CD8-positive, alpha-beta memory T cell (primary cell): ENCODE measurements around the gene LMO7. TPM values are rescaled to one million over a fixed set of nuclear protein-coding genes. Genes with fewer than 3 reads are reported as not detected.

ENCODE experiments used
- CTCF ChIA-PET: fragments of 350-600 bp; sonication (Branson Sonifier 250); formaldehyde crosslinking; loops from one replicate; lab custom pipeline; 2021; ENCODE audit warnings: antibody characterized with exemption; lab: Charles Lee
- POLR2A ChIA-PET: fragments of 350-600 bp; sonication (Branson Sonifier 250); formaldehyde crosslinking; loops from one replicate; lab custom pipeline; 2021; ENCODE audit warnings: antibody characterized with exemption; lab: Charles Lee
- DNase-seq, 5 donors: peaks; one replicate each; pipeline versions ENCODE4 v3.0.0 to v3.0.0-alpha.2; 2020 to 2022; ENCODE audit warnings: mixed read lengths in 1 of 5
- H3K27ac ChIP-seq: one replicate; pipeline ENCODE4 v1.7.0; 2013; ENCODE audit warnings: low read depth, mild to moderate bottlenecking, low read length, moderate library complexity
- H3K27me3 ChIP-seq: 2 replicates; pipeline ENCODE4 v1.7.0; 2013; ENCODE audit warnings: low read length, mild to moderate bottlenecking; ENCODE audit not compliant: insufficient read depth, poor library complexity, severe bottlenecking
- H3K36me3 ChIP-seq: 2 replicates; pipeline ENCODE4 v1.7.0; 2013; ENCODE audit warnings: mild to moderate bottlenecking, low read length, moderate library complexity; ENCODE audit not compliant: insufficient read depth
- H3K4me1 ChIP-seq: 2 replicates; pipeline ENCODE4 v1.7.0; 2013; ENCODE audit warnings: mild to moderate bottlenecking, low read length, moderate library complexity; ENCODE audit not compliant: insufficient read depth
- H3K4me3 ChIP-seq: 2 replicates; pipeline ENCODE4 v1.7.0; 2013; ENCODE audit warnings: mild to moderate bottlenecking, low read length
- H3K9me3 ChIP-seq: 2 replicates; pipeline ENCODE4 v1.7.0; 2013; ENCODE audit warnings: mild to moderate bottlenecking, low read length
- H3K27ac Mint-ChIP-seq, 8 donors: one replicate each; pipeline ENCODE4 v1.8.0; 2020 to 2021; ENCODE audit warnings: mixed read lengths in 8 of 8, mild to moderate bottlenecking in 6 of 8, inconsistent platforms in 3 of 8, moderate library complexity in 3 of 8
- H3K27me3 Mint-ChIP-seq, 2 donors: one replicate each; pipeline ENCODE4 v1.8.0; 2020 to 2021; ENCODE audit warnings: mixed read lengths in 2 of 2, mild to moderate bottlenecking in 1 of 2, moderate library complexity in 1 of 2
- H3K36me3 Mint-ChIP-seq, 3 donors: one replicate each; pipeline ENCODE4 v1.8.0; 2020 to 2021; ENCODE audit warnings: mixed read lengths in 3 of 3, inconsistent platforms in 1 of 3, mild to moderate bottlenecking in 1 of 3
- H3K4me1 Mint-ChIP-seq, 3 donors: one replicate each; pipeline ENCODE4 v1.8.0; 2020 to 2021; ENCODE audit warnings: mixed read lengths in 3 of 3, inconsistent platforms in 1 of 3, mild to moderate bottlenecking in 1 of 3
- H3K4me3 Mint-ChIP-seq, 7 donors: one replicate each; pipeline ENCODE4 v1.8.0; 2020 to 2021; ENCODE audit warnings: mixed read lengths in 7 of 7, mild to moderate bottlenecking in 6 of 7, moderate library complexity in 4 of 7, inconsistent platforms in 2 of 7
- H3K9me3 Mint-ChIP-seq, 5 donors: one replicate each; pipeline ENCODE4 v1.8.0; 2020 to 2022; ENCODE audit warnings: mixed read lengths in 5 of 5, mild to moderate bottlenecking in 3 of 5, moderate library complexity in 2 of 5, inconsistent platforms in 1 of 5
- polyA plus RNA-seq: library from polyadenylated mRNA; unstranded; fragments of 300-500 nt; fragmentation: Illumina TruSeq; gene quantifications from one replicate; pipeline ENCODE4 v1.2.3, GENCODE V29; 2021
- total RNA-seq, 2 experiments: library from RNA; stranded (reverse); gene quantifications; one replicate each; pipeline ENCODE4 v1.2.3, GENCODE V29; 2021

LMO7 gene
- total and polyA plus RNA-seq, 3 experiments from 2014 or later = 4.6 to 4.9 (median 4.7) TPM

DNA sequence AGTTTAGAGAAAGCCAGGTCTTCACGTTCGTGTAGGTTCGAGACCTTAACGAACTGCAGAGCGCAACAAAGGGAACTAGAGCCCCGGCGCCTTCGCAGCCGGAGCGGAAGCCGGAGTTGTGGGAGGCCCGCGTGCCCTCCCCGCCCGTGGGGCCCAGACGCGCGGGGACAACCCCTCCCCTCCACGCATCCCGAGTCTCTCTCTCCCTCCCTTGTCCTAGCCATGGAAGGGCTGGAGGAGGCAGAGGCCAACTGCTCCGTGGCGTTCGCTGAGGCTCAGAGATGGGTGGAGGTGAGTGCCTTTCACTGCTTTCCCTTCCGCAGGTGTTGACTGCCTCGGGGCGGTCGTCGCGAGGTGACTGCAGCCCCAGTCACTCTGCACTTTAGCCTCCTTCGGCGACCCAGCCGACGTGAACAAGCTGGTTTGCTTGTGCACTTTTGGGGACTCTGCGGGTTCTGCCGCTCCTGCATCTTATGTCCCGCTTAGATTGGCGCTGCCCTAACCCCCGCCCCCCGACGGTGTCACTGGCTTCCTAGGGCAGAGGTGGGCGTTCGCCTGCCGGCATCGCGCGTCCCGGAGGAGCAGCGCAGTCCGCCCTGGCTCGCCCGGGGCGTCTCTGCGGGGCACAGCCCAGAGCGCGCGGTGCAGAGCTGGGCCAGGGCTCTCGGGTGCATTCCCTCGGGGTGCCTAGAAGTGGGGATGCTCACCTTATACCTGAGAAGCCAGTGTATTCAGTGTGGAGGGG, 478 bp downstream of the LMO7 start:
- CTCF ChIA-PET = no interaction called here
- H3K4me3 ChIP-seq = peak overlapping the region; percentile 93
- peaks cover 4% of the 10 kb centered on the region for H3K4me1 ChIP-seq
- peak overlapping the region; percentile 80 to 91 (median 84) for H3K4me3 Mint-ChIP-seq
- no peaks in the 10 kb centered on the region for H3K27me3 ChIP-seq
- H3K27me3 Mint-ChIP-seq = peaks cover 2 to 8% of the 10 kb centered on the region in 2 donors
- peaks cover 0 to 4% (median 0%) of the 10 kb centered on the region in 3 donors for H3K36me3 Mint-ChIP-seq
- H3K27ac ChIP-seq = peak overlapping the region; percentile 7
- no peaks in the 10 kb centered on the region for H3K9me3 ChIP-seq
- DNase-seq = peak; percentile 21 to 64 (median 57)
- H3K27ac Mint-ChIP-seq = peak overlapping the region in 4 of 8 donors; percentile 53 to 80 (median 68)
- no peaks in the 10 kb centered on the region for H3K36me3 ChIP-seq
- no peaks in the 10 kb centered on the region for H3K9me3 Mint-ChIP-seq
- peaks cover 12 to 19% (median 14%) of the 10 kb centered on the region in 3 donors for H3K4me1 Mint-ChIP-seq
- POLR2A ChIA-PET = no interaction called here

GRCh38 chr13:75637181-75637750, 1.1 kb downstream of the LMO7 start:
- Histone ChIP-seq H3K4me1 (peaks cover 4% of the 10 kb centered on the region), H3K27me3 (no peaks in the 10 kb centered on the region), H3K36me3 (no peaks in the 10 kb centered on the region), H3K27ac (no peak overlapping the region), H3K4me3 (no peak overlapping the region), H3K9me3 (no peaks in the 10 kb centered on the region)
- Mint-ChIP-seq H3K4me3 (peak overlapping the region; percentile 76 to 91 (median 83)), H3K36me3 (peaks cover 0 to 4% (median 0%) of the 10 kb centered on the region in 3 donors), H3K4me1 (peaks cover 12 to 19% (median 14%) of the 10 kb centered on the region in 3 donors), H3K27me3 (peaks cover 2 to 8% of the 10 kb centered on the region in 2 donors), H3K9me3 (no peaks in the 10 kb centered on the region), H3K27ac (peak overlapping the region in 2 of 8 donors; percentile 52 to 72)
- no peak for DNase-seq
- POLR2A ChIA-PET = no interaction called here
- CTCF ChIA-PET = no interaction called here

DNA sequence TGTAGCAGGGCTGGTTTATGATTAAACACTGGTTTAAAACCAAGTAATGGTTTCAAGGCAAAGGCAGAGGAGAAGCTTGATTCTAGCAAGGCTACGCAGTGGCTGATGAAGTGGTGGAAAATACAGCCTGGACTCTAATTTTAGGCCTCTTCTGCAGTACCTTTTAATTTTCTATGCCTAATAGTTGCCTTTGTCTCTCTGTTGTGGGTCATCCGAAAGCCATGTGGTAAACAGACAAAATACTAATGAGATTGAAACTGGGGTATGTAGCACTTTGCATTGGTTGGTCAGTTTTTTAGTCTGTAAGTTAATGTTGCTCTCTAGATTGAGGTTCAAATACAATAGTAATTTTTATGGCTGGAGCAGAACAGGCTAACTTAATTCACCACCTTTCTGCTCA, 3.3 kb downstream of the LMO7 start:
- Mint-ChIP-seq H3K27ac (no peak overlapping the region), H3K4me3 (peak overlapping the region in 1 of 7 donors; percentile 29), H3K36me3 (peaks cover 0 to 4% (median 0%) of the 10 kb centered on the region in 3 donors), H3K27me3 (peaks cover 2 to 8% of the 10 kb centered on the region in 2 donors), H3K9me3 (no peaks in the 10 kb centered on the region), H3K4me1 (peaks cover 8 to 14% (median 10%) of the 10 kb centered on the region in 3 donors)
- Histone ChIP-seq H3K36me3 (no peaks in the 10 kb centered on the region), H3K4me1 (peaks cover 4% of the 10 kb centered on the region), H3K27ac (no peak overlapping the region), H3K4me3 (no peak overlapping the region), H3K9me3 (no peaks in the 10 kb centered on the region), H3K27me3 (no peaks in the 10 kb centered on the region)
- CTCF ChIA-PET = no interaction called here
- POLR2A ChIA-PET = no interaction called here
- no peak for DNase-seq

- H3K36me3 Mint-ChIP-seq = peaks cover 0 to 2% (median 1%) of the 10 kb centered on the region in 3 donors
- H3K4me1 Mint-ChIP-seq = peaks cover 8 to 9% (median 8%) of the 10 kb centered on the region in 3 donors
- Histone ChIP-seq H3K27me3 (no peaks in the 10 kb centered on the region), H3K4me3 (no peak overlapping the region), H3K9me3 (no peaks in the 10 kb centered on the region), H3K27ac (no peak overlapping the region), H3K4me1 (peaks cover 4% of the 10 kb centered on the region), H3K36me3 (no peaks in the 10 kb centered on the region)
- no peak overlapping the region for H3K27ac Mint-ChIP-seq
- POLR2A ChIA-PET = no interaction called here
- peaks cover 2 to 8% of the 10 kb centered on the region in 2 donors for H3K27me3 Mint-ChIP-seq
- no peaks in the 10 kb centered on the region for H3K9me3 Mint-ChIP-seq
- CTCF ChIA-PET = no interaction called here
- no peak for DNase-seq
- peak overlapping the region in 1 of 7 donors; percentile 2 for H3K4me3 Mint-ChIP-seq
These were observed 4.9 kb downstream of the LMO7 start for GRCh38 chr13:75641026-75641425.

GRCh38 chr13:75643182-75643581, 7.1 kb downstream of the LMO7 start:
- POLR2A ChIA-PET = no interaction called here
- CTCF ChIA-PET = no interaction called here
- peaks cover 0 to 8% of the 10 kb centered on the region in 2 donors for H3K27me3 Mint-ChIP-seq
- no peak overlapping the region for H3K4me3 ChIP-seq
- H3K27ac ChIP-seq = no peak overlapping the region
- H3K36me3 ChIP-seq = no peaks in the 10 kb centered on the region
- no peak for DNase-seq
- no peaks in the 10 kb centered on the region for H3K9me3 ChIP-seq
- H3K27ac Mint-ChIP-seq = no peak overlapping the region
- H3K9me3 Mint-ChIP-seq = no peaks in the 10 kb centered on the region
- peaks cover 0 to 5% (median 2%) of the 10 kb centered on the region in 3 donors for H3K36me3 Mint-ChIP-seq
- H3K4me1 Mint-ChIP-seq = no peaks in the 10 kb centered on the region
- no peak overlapping the region for H3K4me3 Mint-ChIP-seq
- no peaks in the 10 kb centered on the region for H3K4me1 ChIP-seq
- H3K27me3 ChIP-seq = no peaks in the 10 kb centered on the region

DNA sequence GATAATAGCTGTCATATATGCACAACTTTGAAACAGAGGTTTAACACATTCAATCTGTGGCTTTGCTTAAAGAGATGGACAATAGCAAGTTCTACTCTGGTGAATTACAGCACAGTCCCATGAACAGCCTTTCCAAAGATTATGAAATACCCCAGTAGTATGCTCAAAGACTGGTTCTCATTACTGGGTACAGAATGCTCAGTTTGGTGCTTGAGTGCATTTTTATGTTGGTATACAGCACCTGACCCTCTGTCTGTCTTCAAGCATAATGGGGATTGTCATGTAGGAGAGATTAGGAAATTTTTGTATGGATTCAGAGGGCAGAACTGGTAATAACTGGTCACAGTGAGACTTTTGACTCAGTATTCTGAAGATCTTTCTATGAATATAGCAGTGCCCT, 7.6 kb downstream of the LMO7 start:
- POLR2A ChIA-PET = no interaction called here
- H3K9me3 Mint-ChIP-seq = no peaks in the 10 kb centered on the region
- H3K9me3 ChIP-seq = no peaks in the 10 kb centered on the region
- H3K4me1 Mint-ChIP-seq = no peaks in the 10 kb centered on the region
- CTCF ChIA-PET = no interaction called here
- no peaks in the 10 kb centered on the region for H3K36me3 ChIP-seq
- H3K4me3 Mint-ChIP-seq = no peak overlapping the region
- no peak overlapping the region for H3K27ac ChIP-seq
- no peaks in the 10 kb centered on the region for H3K4me1 ChIP-seq
- peaks cover 0 to 5% (median 2%) of the 10 kb centered on the region in 3 donors for H3K36me3 Mint-ChIP-seq
- H3K27me3 Mint-ChIP-seq = peaks cover 0 to 8% of the 10 kb centered on the region in 2 donors
- DNase-seq = no peak
- H3K27ac Mint-ChIP-seq = no peak overlapping the region
- H3K4me3 ChIP-seq = no peak overlapping the region
- H3K27me3 ChIP-seq = no peaks in the 10 kb centered on the region

DNA sequence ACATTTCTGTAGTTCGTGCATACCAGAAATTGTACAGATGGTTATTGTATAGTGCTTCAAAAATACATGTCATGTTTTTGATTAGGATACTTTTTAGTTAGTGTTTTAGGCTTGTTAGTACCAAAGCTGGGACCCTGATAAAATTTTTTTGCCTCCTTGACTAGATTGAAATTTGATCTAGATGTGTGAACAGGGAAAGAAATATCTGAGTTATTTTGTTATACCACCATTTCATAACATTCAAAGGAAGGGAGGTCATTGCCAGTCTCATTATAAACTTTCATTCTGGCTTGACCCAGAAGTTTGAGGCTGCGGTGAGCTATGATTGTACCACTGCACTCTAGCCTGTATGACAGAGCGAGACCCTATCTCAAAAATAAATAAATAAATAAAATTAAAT, 9.0 kb downstream of the LMO7 start:
- H3K4me1 Mint-ChIP-seq = no peaks in the 10 kb centered on the region
- peaks cover 0 to 7% (median 2%) of the 10 kb centered on the region in 3 donors for H3K36me3 Mint-ChIP-seq
- no peak overlapping the region for H3K4me3 Mint-ChIP-seq
- Histone ChIP-seq H3K36me3 (no peaks in the 10 kb centered on the region), H3K9me3 (no peaks in the 10 kb centered on the region), H3K27ac (no peak overlapping the region), H3K4me1 (no peaks in the 10 kb centered on the region), H3K27me3 (no peaks in the 10 kb centered on the region), H3K4me3 (no peak overlapping the region)
- H3K9me3 Mint-ChIP-seq = no peaks in the 10 kb centered on the region
- DNase-seq = no peak
- ChIA-PET CTCF (no interaction called here), POLR2A (no interaction called here)
- no peak overlapping the region for H3K27ac Mint-ChIP-seq
- peaks cover 0 to 4% of the 10 kb centered on the region in 2 donors for H3K27me3 Mint-ChIP-seq

DNA sequence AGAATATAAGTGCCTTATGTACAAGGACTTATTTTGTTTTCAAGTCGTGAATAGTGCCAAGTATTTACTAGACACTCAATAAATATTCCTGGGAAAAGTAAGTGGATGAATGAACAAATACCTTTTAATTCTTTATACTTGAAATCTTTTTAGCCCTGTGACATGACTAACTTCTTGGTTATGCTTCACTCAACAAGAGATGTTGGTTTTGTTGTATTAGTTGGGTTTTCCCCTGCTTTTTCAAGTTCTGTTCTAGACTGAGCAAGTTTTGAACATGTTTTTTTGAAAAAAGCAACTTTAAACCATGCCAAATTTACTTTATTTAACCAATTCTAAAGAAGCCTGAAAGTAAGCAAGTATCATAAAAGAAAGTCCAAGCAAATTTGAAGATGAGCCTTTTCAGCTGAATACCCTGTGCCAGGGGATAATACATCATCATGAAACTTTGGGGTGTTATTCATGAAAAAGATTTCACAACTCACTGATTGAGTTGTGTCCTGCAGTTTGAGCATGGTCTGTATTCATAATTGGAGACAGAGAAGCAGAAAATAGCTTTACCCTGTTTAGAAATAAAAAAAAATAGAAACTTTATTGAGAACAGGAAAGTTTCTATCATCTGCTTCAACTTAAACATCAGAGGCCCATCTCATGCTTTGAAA, 11.1 kb downstream of the LMO7 start:
- no peak overlapping the region for H3K4me3 ChIP-seq
- H3K27me3 Mint-ChIP-seq = no peaks in the 10 kb centered on the region
- no peak overlapping the region for H3K4me3 Mint-ChIP-seq
- no peaks in the 10 kb centered on the region for H3K4me1 ChIP-seq
- H3K9me3 Mint-ChIP-seq = no peaks in the 10 kb centered on the region
- POLR2A ChIA-PET = no interaction called here
- peaks cover 0 to 9% (median 2%) of the 10 kb centered on the region in 3 donors for H3K36me3 Mint-ChIP-seq
- H3K27ac Mint-ChIP-seq = no peak overlapping the region
- H3K27me3 ChIP-seq = no peaks in the 10 kb centered on the region
- no peak overlapping the region for H3K27ac ChIP-seq
- H3K9me3 ChIP-seq = no peaks in the 10 kb centered on the region
- no peak for DNase-seq
- no peaks in the 10 kb centered on the region for H3K4me1 Mint-ChIP-seq
- CTCF ChIA-PET = no interaction called here
- H3K36me3 ChIP-seq = no peaks in the 10 kb centered on the region
